Lung (tissue), 12 donors: ENCODE measurements around the gene RAP1GAP2. TPM values are rescaled to one million over a fixed set of nuclear protein-coding genes. Genes with fewer than 3 reads are reported as not detected.

ENCODE experiments used
- ATAC-seq: fragments of 200-7000 bp; cut with Tn5 transposase; one replicate; pipeline ENCODE4 v1.9.1; 2020; ENCODE audit warnings: moderate number of reproducible peaks; ENCODE audit not compliant: insufficient read depth, low FRiP score
- DNase-seq, 3 donors: peaks; one replicate each; pipeline ENCODE4 v3.0.0-alpha.2; 2013 to 2017
- H3K27ac ChIP-seq, 2 donors: one replicate each; pipeline ENCODE4 v1.5.1; 2013; ENCODE audit warnings: mild to moderate bottlenecking in 2 of 2, moderate library complexity in 2 of 2, control low read depth in 1 of 2, inconsistent platforms in 1 of 2, low read depth in 1 of 2, low read length in 1 of 2
- H3K27me3 ChIP-seq, 3 donors: one replicate each; pipeline ENCODE4 v1.5.1; 2013; ENCODE audit warnings: low read length in 2 of 3; ENCODE audit not compliant: control insufficient read depth in 3 of 3, insufficient read depth in 3 of 3
- H3K36me3 ChIP-seq, 4 donors: one replicate each; pipeline ENCODE4 v1.5.1; 2013; ENCODE audit warnings: low read length in 4 of 4, mild to moderate bottlenecking in 1 of 4, moderate library complexity in 1 of 4; ENCODE audit not compliant: control insufficient read depth in 4 of 4, insufficient read depth in 4 of 4
- H3K4me1 ChIP-seq, 5 donors: one replicate each; pipeline ENCODE4 v1.5.1; 2013; ENCODE audit warnings: low read length in 5 of 5, mild to moderate bottlenecking in 2 of 5, moderate library complexity in 1 of 5; ENCODE audit not compliant: control insufficient read depth in 5 of 5, insufficient read depth in 5 of 5
- H3K4me3 ChIP-seq: one replicate; pipeline ENCODE4 v1.5.1; 2013; ENCODE audit warnings: mild to moderate bottlenecking, control low read depth, moderate library complexity
- H3K9ac ChIP-seq, 2 donors: one replicate each; pipeline ENCODE4 v1.5.1; 2013; ENCODE audit warnings: low read length in 2 of 2, control low read depth in 1 of 2; ENCODE audit not compliant: insufficient read depth in 1 of 2
- H3K9me3 ChIP-seq, 4 donors: one replicate each; pipeline ENCODE4 v1.5.1; 2013; ENCODE audit warnings: low read length in 3 of 4, mild to moderate bottlenecking in 1 of 4, moderate library complexity in 1 of 4; ENCODE audit not compliant: control insufficient read depth in 4 of 4, insufficient read depth in 3 of 4
- WGBS, 2 donors: extraction: QIAGEN DNeasy Blood & Tissue Kit; methylation state at CpG; one replicate each; pipeline ENCODE4 v1.1.7; 2013; 5-methylcytosine and 5-hydroxymethylcytosine counted together
- polyA plus RNA-seq, 2 donors: library from polyadenylated mRNA; stranded (reverse); fragments of 200-250 nt; gene quantifications; one replicate each; pipeline ENCODE4 v1.2.1, GENCODE V29; 2013
- total RNA-seq, 2 donors: library from RNA; depleted of rRNA in 1 of 2; stranded (reverse); fragments of >200 nt in 1 of 2; gene quantifications; one replicate each; pipeline ENCODE4 v1.2.1, GENCODE V29; 2014 to 2021
- TF ChIP-seq, protein P1 (sequence below): IDR thresholded peaks from 2 replicates; pipeline ENCODE4 v1.5.1; 2012; ENCODE audit warnings: mild to moderate bottlenecking; ENCODE audit errors: control extremely low read depth, extremely low read depth
- donor health status: control.
- donor health status: control.
- donor health status: Bipolar disorder and iron deficiency.
- donor health status: healthy.
- donor health status: DM: yes; HTN: yes; CAD: no.

RAP1GAP2 gene
- total and polyA plus RNA-seq, 4 donors: 5.3 to 16.7 (median 6.0) TPM

GRCh38 chr17:2794111-2794803, 2.0 kb upstream of the RAP1GAP2 start:
- H3K4me3 ChIP-seq: no peak overlapping the region
- 57 to 67% methylated on average over 6 of the region's 6 CpGs for WGBS, 2 donors
- TF ChIP-seq, protein P1, sequence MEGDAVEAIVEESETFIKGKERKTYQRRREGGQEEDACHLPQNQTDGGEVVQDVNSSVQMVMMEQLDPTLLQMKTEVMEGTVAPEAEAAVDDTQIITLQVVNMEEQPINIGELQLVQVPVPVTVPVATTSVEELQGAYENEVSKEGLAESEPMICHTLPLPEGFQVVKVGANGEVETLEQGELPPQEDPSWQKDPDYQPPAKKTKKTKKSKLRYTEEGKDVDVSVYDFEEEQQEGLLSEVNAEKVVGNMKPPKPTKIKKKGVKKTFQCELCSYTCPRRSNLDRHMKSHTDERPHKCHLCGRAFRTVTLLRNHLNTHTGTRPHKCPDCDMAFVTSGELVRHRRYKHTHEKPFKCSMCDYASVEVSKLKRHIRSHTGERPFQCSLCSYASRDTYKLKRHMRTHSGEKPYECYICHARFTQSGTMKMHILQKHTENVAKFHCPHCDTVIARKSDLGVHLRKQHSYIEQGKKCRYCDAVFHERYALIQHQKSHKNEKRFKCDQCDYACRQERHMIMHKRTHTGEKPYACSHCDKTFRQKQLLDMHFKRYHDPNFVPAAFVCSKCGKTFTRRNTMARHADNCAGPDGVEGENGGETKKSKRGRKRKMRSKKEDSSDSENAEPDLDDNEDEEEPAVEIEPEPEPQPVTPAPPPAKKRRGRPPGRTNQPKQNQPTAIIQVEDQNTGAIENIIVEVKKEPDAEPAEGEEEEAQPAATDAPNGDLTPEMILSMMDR: no peak
- no peaks in the 10 kb centered on the region for H3K4me1 ChIP-seq
- no peaks in the 10 kb centered on the region for H3K36me3 ChIP-seq
- no peak overlapping the region for H3K27ac ChIP-seq
- ATAC-seq (no peak), DNase-seq (no peak)
- peaks cover 0 to 2% (median 0%) of the 10 kb centered on the region in 4 donors for H3K9me3 ChIP-seq
- peaks cover 0 to 6% (median 0%) of the 10 kb centered on the region in 3 donors for H3K27me3 ChIP-seq
- H3K9ac ChIP-seq: no peak overlapping the region

- Histone ChIP-seq H3K27me3 (peaks cover 0 to 6% (median 0%) of the 10 kb centered on the region in 3 donors), H3K9me3 (peaks cover 0 to 2% (median 0%) of the 10 kb centered on the region in 4 donors), H3K4me3 (no peak overlapping the region)
Observed at GRCh38 chr17:2795441-2796163, 636 bp upstream of the RAP1GAP2 start.

GRCh38 chr17:2797226-2797625, 988 bp downstream of the RAP1GAP2 start:
- no peak overlapping the region for H3K27ac ChIP-seq
- H3K4me1 ChIP-seq: no peaks in the 10 kb centered on the region
- H3K9me3 ChIP-seq: peaks cover 0 to 2% (median 0%) of the 10 kb centered on the region in 4 donors
- ATAC-seq (no peak), DNase-seq (no peak)
- WGBS, 2 donors: 23 to 48% methylated on average over 15 of the region's 15 CpGs
- peaks cover 0 to 6% (median 0%) of the 10 kb centered on the region in 3 donors for H3K27me3 ChIP-seq
- H3K9ac ChIP-seq: no peak overlapping the region
- no peaks in the 10 kb centered on the region for H3K36me3 ChIP-seq
- TF ChIP-seq, protein P1: no peak
- H3K4me3 ChIP-seq: no peak overlapping the region

More at GRCh38 chr17:2795441-2796163, 636 bp upstream of the RAP1GAP2 start:
- Histone ChIP-seq H3K4me1 (no peaks in the 10 kb centered on the region), H3K9ac (no peak overlapping the region), H3K36me3 (no peaks in the 10 kb centered on the region), H3K27ac (no peak overlapping the region)
- ATAC-seq (no peak), DNase-seq (no peak)
- 58 to 67% methylated on average over 28 of the region's 28 CpGs for WGBS, 2 donors
- TF ChIP-seq, protein P1: no peak
